ENCODE data around the gene CTNNA3. TPM values are rescaled to one million over a fixed set of nuclear protein-coding genes. Genes with fewer than 3 reads are reported as not detected.

CTNNA3 gene
- total and polyA plus RNA-seq, 12 donors: 0.03 to 14.4 (median 0.47) TPM; not detected in 1

- no peaks in the 10 kb centered on the region for H3K9me3 ChIP-seq (replicated peaks in 1 of 3)
- no peak for DNase-seq
- no peak overlapping the region for H3K4me3 ChIP-seq
- no peak for TF ChIP-seq POLR2A (IDR thresholded peaks at IDR 0.05)
- no peak for TF ChIP-seq CTCF (IDR thresholded peaks at IDR 0.05)
- H3K36me3 ChIP-seq (replicated peaks in 1 of 2): no peaks in the 10 kb centered on the region
- no peaks in the 10 kb centered on the region for H3K4me1 ChIP-seq (replicated peaks in 1 of 2)
- intact Hi-C loops (cut with DNase I): no loop called here
- no peak overlapping the region for H3K27ac ChIP-seq
- H3K27me3 ChIP-seq: no peaks in the 10 kb centered on the region
These were observed 1487.0 kb downstream of the CTNNA3 start for GRCh38 chr10:66209025-66209424.

- Histone ChIP-seq H3K4me3 (no peak overlapping the region), H3K36me3 (replicated peaks in 1 of 2) (no peaks in the 10 kb centered on the region), H3K27me3 (no peaks in the 10 kb centered on the region), H3K9me3 (replicated peaks in 1 of 3) (no peaks in the 10 kb centered on the region), H3K27ac (no peak overlapping the region), H3K4me1 (replicated peaks in 1 of 2) (no peaks in the 10 kb centered on the region)
- DNase-seq: no peak
- TF ChIP-seq POLR2A (IDR thresholded peaks at IDR 0.05) (no peak), CTCF (IDR thresholded peaks at IDR 0.05) (no peak)
- intact Hi-C loops (cut with DNase I): no loop called here
These were observed 1491.2 kb downstream of the CTNNA3 start for GRCh38 chr10:66204838-66205237.

- Histone ChIP-seq H3K4me3 (no peak overlapping the region), H3K4me1 (replicated peaks in 1 of 2) (no peaks in the 10 kb centered on the region), H3K27me3 (no peaks in the 10 kb centered on the region), H3K36me3 (replicated peaks in 1 of 2) (no peaks in the 10 kb centered on the region), H3K27ac (no peak overlapping the region), H3K9me3 (replicated peaks in 1 of 3) (no peaks in the 10 kb centered on the region)
- 92 to 100% (median 95%) methylated on average over 3 of the region's 3 CpGs for WGBS, 4 donors
- no peak for DNase-seq
- intact Hi-C loops (cut with DNase I): no loop called here
- no peak for TF ChIP-seq POLR2A (IDR thresholded peaks at IDR 0.05)
- TF ChIP-seq CTCF (IDR thresholded peaks at IDR 0.05): no peak
These were observed 1493.9 kb downstream of the CTNNA3 start for GRCh38 chr10:66202101-66202500.

- no peak for DNase-seq
- Histone ChIP-seq H3K4me3 (no peak overlapping the region), H3K9me3 (replicated peaks in 1 of 3) (no peaks in the 10 kb centered on the region), H3K4me1 (replicated peaks in 1 of 2) (no peaks in the 10 kb centered on the region), H3K27ac (no peak overlapping the region), H3K27me3 (no peaks in the 10 kb centered on the region), H3K36me3 (replicated peaks in 1 of 2) (no peaks in the 10 kb centered on the region)
- no peak for TF ChIP-seq CTCF (IDR thresholded peaks at IDR 0.05)
- no peak for TF ChIP-seq POLR2A (IDR thresholded peaks at IDR 0.05)
- 72 to 74% (median 74%) methylated on average over 2 of the region's 2 CpGs for WGBS, 4 donors
- intact Hi-C loops (cut with DNase I): no loop called here
These were observed 1503.7 kb downstream of the CTNNA3 start for GRCh38 chr10:66192162-66192831.
